A549 (cell line): Measurements from ENCODE around the gene UCKL1. TPM values are rescaled to one million over a fixed set of nuclear protein-coding genes. Genes with fewer than 3 reads are reported as not detected.

Experiments used
- ATAC-seq, 2 experiments: fragments of 200-7000 bp in 1 of 2; fragments of >200 bp in 1 of 2; cut with Nextera tagmentation in 1 of 2; cut with Tn5 transposase in 1 of 2; 3 replicates each; pipeline versions ENCODE4 v1.8.0 to v1.9.1; 2018 to 2020; ENCODE audit warnings: mild to moderate bottlenecking in 1 of 2, moderate library complexity in 1 of 2
- CTCF ChIA-PET: fragments of 300-600 bp; sonication (Branson Sonifier 250); formaldehyde crosslinking; extraction: SDS; loops from one replicate; lab custom pipeline; 2021; ENCODE audit warnings: antibody characterized with exemption, inconsistent platforms; lab: Yijun Ruan, JAX
- POLR2A ChIA-PET: fragments of 350-600 bp; formaldehyde crosslinking; extraction: SDS; loops from one replicate; lab custom pipeline; 2021; ENCODE audit warnings: antibody characterized with exemption, inconsistent platforms; lab: Yijun Ruan, JAX
- DNase-seq, 2 experiments: peaks; one replicate each; pipeline versions ENCODE4 v3.0.0 to v3.0.0-alpha.2; 2011 to 2016; ENCODE audit warnings: low read depth in 1 of 2, low spot score in 1 of 2
- FAIRE-seq: peaks from 2 replicates; lab custom pipeline; 2011; peaks lifted over from hg19 to GRCh38; lab: Jason Lieb, UNC
- H3K27ac ChIP-seq, 2 experiments: fragments of >200 bp; sonication (Bioruptor Twin); formaldehyde crosslinking; 3 replicates each; pipeline ENCODE4 v1.5.1; 2016 to 2017
- H3K4me1 ChIP-seq: fragments of >200 bp; sonication (Bioruptor Twin); formaldehyde crosslinking; 3 replicates; pipeline ENCODE4 v1.6.1; 2016
- H3K4me2 ChIP-seq: fragments of >200 bp; sonication (Bioruptor Twin); formaldehyde crosslinking; 3 replicates; pipeline ENCODE4 v1.6.1; 2016
- H3K4me3 ChIP-seq: fragments of >200 bp; sonication (Bioruptor Twin); formaldehyde crosslinking; 3 replicates; pipeline ENCODE4 v1.5.1; 2016
- H3K9me3 ChIP-seq: fragments of >200 bp; sonication (Bioruptor Twin); formaldehyde crosslinking; 3 replicates; pipeline ENCODE4 v1.6.1; 2016
- CBX8 ChIP-seq: fragments of 200-600 bp; sonication (generic); IDR thresholded peaks from 2 replicates; pipeline ENCODE4 v1.6.1; 2016
- EP300 ChIP-seq, 2 experiments: fragments of >200 bp; sonication (Bioruptor Twin); formaldehyde crosslinking; IDR thresholded peaks; 2 replicates in 1 of 2; 3 replicates in 1 of 2; pipeline ENCODE4 v1.6.1; 2016 to 2017
- FOSB ChIP-seq: fragments of 250-450 bp; sonication (Bioruptor Pico); IDR thresholded peaks from 2 replicates; pipeline ENCODE4 v1.5.0; 2020; ENCODE audit warnings: mild to moderate bottlenecking, moderate library complexity
- FOSL2 ChIP-seq, 2 experiments: fragments of 450-650 bp in 1 of 2; fragments of >200 bp in 1 of 2; sonication (Bioruptor Twin) in 1 of 2; formaldehyde crosslinking; IDR thresholded peaks; 2 replicates each; pipeline versions ENCODE4 v1.5.0 to v1.6.1; 2016 to 2020; ENCODE audit warnings: mild to moderate bottlenecking in 1 of 2, moderate library complexity in 1 of 2
- GATA3 ChIP-seq: IDR thresholded peaks from 2 replicates; pipeline ENCODE4 v1.6.1; 2012; ENCODE audit warnings: borderline replicate concordance
- HDAC2 ChIP-seq: fragments of 200-600 bp; sonication (generic); IDR thresholded peaks from 2 replicates; pipeline ENCODE4 v1.6.1; 2016
- HEYL ChIP-seq: fragments of 250-450 bp; sonication (Bioruptor Pico); IDR thresholded peaks from 2 replicates; pipeline ENCODE4 v1.8.0; 2021; ENCODE audit warnings: mild to moderate bottlenecking, moderate library complexity
- JUN ChIP-seq, 2 experiments: fragments of >200 bp; sonication (Bioruptor Twin); formaldehyde crosslinking; IDR thresholded peaks; 2 replicates in 1 of 2; 3 replicates in 1 of 2; pipeline ENCODE4 v1.6.1; 2016 to 2017
- JUNB ChIP-seq: fragments of >200 bp; sonication (Bioruptor Twin); formaldehyde crosslinking; IDR thresholded peaks from 2 replicates; pipeline ENCODE4 v1.6.1; 2016
- KDM1A ChIP-seq: fragments of 200-600 bp; sonication (generic); IDR thresholded peaks from 2 replicates; pipeline ENCODE4 v1.6.1; 2016; ENCODE audit warnings: low read depth, mild to moderate bottlenecking
- MAFK ChIP-seq: fragments of 450-650 bp; IDR thresholded peaks from 2 replicates; pipeline ENCODE4 v1.6.1; 2014; ENCODE audit not compliant: partially characterized antibody
- MAX ChIP-seq: IDR thresholded peaks from 2 replicates; pipeline ENCODE4 v1.6.1; 2012
- MAZ ChIP-seq: fragments of 150-350 bp; IDR thresholded peaks from 2 replicates; pipeline ENCODE4 v1.6.1; 2014; ENCODE audit warnings: antibody characterized with exemption, low read depth, low read length, borderline replicate concordance
- NR3C1 ChIP-seq: fragments of >200 bp; sonication (Bioruptor Twin); formaldehyde crosslinking; IDR thresholded peaks from 3 replicates; pipeline ENCODE4 v1.6.1; 2017
- PHF8 ChIP-seq: fragments of 200-600 bp; sonication (generic); IDR thresholded peaks from 2 replicates; pipeline ENCODE4 v1.6.1; 2016; ENCODE audit warnings: low read depth, mild to moderate bottlenecking, antibody characterized with exemption, moderate library complexity, borderline replicate concordance
- POLR2AphosphoS2 ChIP-seq: conservative IDR thresholded peaks from 2 replicates; pipeline ENCODE4 v1.6.1; 2012; ENCODE audit warnings: low read length, improper control_type of control experiment, inconsistent platforms
- RAD21 ChIP-seq, 2 experiments: fragments of >200 bp in 1 of 2; sonication (Bioruptor Twin) in 1 of 2; formaldehyde crosslinking in 1 of 2; IDR thresholded peaks in 1 of 2; conservative IDR thresholded peaks in 1 of 2; 2 replicates in 1 of 2; 3 replicates in 1 of 2; pipeline ENCODE4 v1.6.1; 2012 to 2018; ENCODE audit warnings: inconsistent platforms in 1 of 2
- RNF2 ChIP-seq: fragments of 200-600 bp; sonication (generic); IDR thresholded peaks from 2 replicates; pipeline ENCODE4 v1.6.1; 2016; ENCODE audit warnings: low read depth, mild to moderate bottlenecking, antibody characterized with exemption, moderate library complexity, borderline replicate concordance
- ZNF302 ChIP-seq: fragments of 250-450 bp; sonication (Bioruptor Pico); IDR thresholded peaks from 2 replicates; pipeline ENCODE4 v1.9.0; 2021; ENCODE audit warnings: inconsistent platforms, mild to moderate bottlenecking, moderate library complexity
- WGBS: methylation state at CpG from one replicate; pipeline ENCODE4 v1.1.6; 2017; ENCODE audit errors: missing lambda C conversion rate; 5-methylcytosine and 5-hydroxymethylcytosine counted together
- polyA plus RNA-seq, 4 experiments: library from polyadenylated mRNA; depleted of rRNA in 3 of 4; stranded (reverse); fragments of >200 nt; fragmentation: RNase III in 1 of 4; extraction: RNeasy Plus Mini Kit Qiagen cat#74134 plus additional on column Dnase treatment in 1 of 4; gene quantifications; 2 replicates in 3 of 4; 3 replicates in 1 of 4; pipeline ENCODE4 v1.2.3, GENCODE V29; 2011 to 2017
- TF ChIP-seq, protein P1 (sequence below): fragments of 250-450 bp; sonication (Bioruptor Pico); IDR thresholded peaks from 2 replicates; pipeline ENCODE4 v1.5.0; 2021; ENCODE audit warnings: mild to moderate bottlenecking, moderate library complexity, borderline replicate concordance
- TF ChIP-seq, protein P2 (sequence below): fragments of 250-450 bp; sonication (Bioruptor Pico); IDR thresholded peaks from 2 replicates; pipeline ENCODE4 v1.5.0; 2020; ENCODE audit warnings: low read depth, mild to moderate bottlenecking, moderate library complexity
- TF ChIP-seq, protein P3 (sequence below): fragments of >200 bp; sonication (Bioruptor Twin); formaldehyde crosslinking; IDR thresholded peaks from 3 replicates; pipeline ENCODE4 v1.6.1; 2016

UCKL1 gene
- polyA plus RNA-seq, 2 of the 4 experiments (the other 2 are of a cell fraction): 19.1 to 30.4 TPM

GRCh38 chr20:63967330-63968135, 11.3 kb upstream of the UCKL1 start:
- Histone ChIP-seq H3K4me3 (no peak overlapping the region), H3K4me1 (peaks cover 13% of the 10 kb centered on the region; the same call in 2 of the 3 replicates), H3K27ac (no peak overlapping the region), H3K4me2 (no peak overlapping the region), H3K9me3 (no peaks in the 10 kb centered on the region)
- POLR2A ChIA-PET: interaction anchor here (0.6 kb wide), 1 partner anchor 241 kb away, joined by 4 read pairs; no protein-coding TSS in a partner anchor
- TF ChIP-seq FOSL2 (IDR thresholded peaks at IDR 0.05) (no peak), FOSL2 (CRISPR knock-in tag; IDR thresholded peaks at IDR 0.05) (no peak), ZNF302 (CRISPR knock-in tag) (no peak), JUNB (no peak), HEYL (CRISPR knock-in tag) (no peak), RAD21 (conservative IDR thresholded peaks at IDR 0.05 in 1 of 2, IDR thresholded peaks at IDR 0.05 in 1 of 2) (no peak), RNF2 (no peak), MAX (no peak)
- WGBS: 79% methylated on average over 18 of the region's 28 CpGs
- DNase-seq (no peak), FAIRE-seq (no peak), ATAC-seq (no peak)
- CTCF ChIA-PET: interaction anchor here (0.6 to 2.4 kb wide), 4 partner anchors 12 to 176 kb away, joined by 3 to 10 read pairs (median 4); partner anchors contain the start of genes PRPF6 and UCKL1

DNA sequence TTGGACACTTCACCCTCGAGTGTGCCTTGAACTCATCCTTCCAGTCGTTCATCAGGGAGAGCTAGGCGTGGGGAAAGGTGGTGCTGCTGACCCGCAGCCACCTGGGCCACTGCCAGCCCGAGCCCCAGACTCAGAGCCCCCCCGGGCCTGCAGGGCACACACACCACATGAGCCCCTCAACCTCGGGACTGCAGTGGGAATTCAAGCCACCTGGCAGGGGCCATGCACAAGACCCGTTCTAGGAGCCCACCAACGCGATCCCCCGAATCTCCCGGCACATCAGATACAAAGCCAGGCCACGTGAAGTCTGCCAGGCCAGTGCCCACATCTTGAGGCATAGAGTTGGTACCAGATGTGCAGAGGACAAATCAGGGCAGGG, 10.7 kb upstream of the UCKL1 start:
- Histone ChIP-seq H3K27ac (no peak overlapping the region), H3K4me3 (no peak overlapping the region), H3K4me1 (peaks cover 13% of the 10 kb centered on the region; the same call in 2 of the 3 replicates), H3K4me2 (no peak overlapping the region), H3K9me3 (no peaks in the 10 kb centered on the region)
- ATAC-seq (no peak), DNase-seq (no peak), FAIRE-seq (no peak)
- POLR2A ChIA-PET: interaction anchor here (0.6 kb wide), 1 partner anchor 240 kb away, joined by 4 read pairs; no protein-coding TSS in a partner anchor
- TF ChIP-seq JUN (IDR thresholded peaks at IDR 0.05) (no peak), MAZ (no peak), HEYL (CRISPR knock-in tag) (no peak), PHF8 (no peak), CBX8 (no peak), HDAC2 (no peak), MAFK (no peak), EP300 (IDR thresholded peaks at IDR 0.05) (no peak), RAD21 (conservative IDR thresholded peaks at IDR 0.05 in 1 of 2, IDR thresholded peaks at IDR 0.05 in 1 of 2) (no peak), NR3C1 (no peak)
- TF ChIP-seq, protein P1, sequence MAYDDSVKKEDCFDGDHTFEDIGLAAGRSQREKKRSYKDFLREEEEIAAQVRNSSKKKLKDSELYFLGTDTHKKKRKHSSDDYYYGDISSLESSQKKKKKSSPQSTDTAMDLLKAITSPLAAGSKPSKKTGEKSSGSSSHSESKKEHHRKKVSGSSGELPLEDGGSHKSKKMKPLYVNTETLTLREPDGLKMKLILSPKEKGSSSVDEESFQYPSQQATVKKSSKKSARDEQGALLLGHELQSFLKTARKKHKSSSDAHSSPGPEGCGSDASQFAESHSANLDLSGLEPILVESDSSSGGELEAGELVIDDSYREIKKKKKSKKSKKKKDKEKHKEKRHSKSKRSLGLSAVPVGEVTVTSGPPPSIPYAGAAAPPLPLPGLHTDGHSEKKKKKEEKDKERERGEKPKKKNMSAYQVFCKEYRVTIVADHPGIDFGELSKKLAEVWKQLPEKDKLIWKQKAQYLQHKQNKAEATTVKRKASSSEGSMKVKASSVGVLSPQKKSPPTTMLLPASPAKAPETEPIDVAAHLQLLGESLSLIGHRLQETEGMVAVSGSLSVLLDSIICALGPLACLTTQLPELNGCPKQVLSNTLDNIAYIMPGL (CRISPR knock-in tag): no peak
- 92% methylated on average over 10 of the region's 13 CpGs for WGBS
- CTCF ChIA-PET: interaction anchor here (1.3 to 2.4 kb wide), 3 partner anchors 11 to 90 kb away, joined by 3 to 10 read pairs (median 4); partner anchors contain the start of genes PRPF6 and UCKL1

DNA sequence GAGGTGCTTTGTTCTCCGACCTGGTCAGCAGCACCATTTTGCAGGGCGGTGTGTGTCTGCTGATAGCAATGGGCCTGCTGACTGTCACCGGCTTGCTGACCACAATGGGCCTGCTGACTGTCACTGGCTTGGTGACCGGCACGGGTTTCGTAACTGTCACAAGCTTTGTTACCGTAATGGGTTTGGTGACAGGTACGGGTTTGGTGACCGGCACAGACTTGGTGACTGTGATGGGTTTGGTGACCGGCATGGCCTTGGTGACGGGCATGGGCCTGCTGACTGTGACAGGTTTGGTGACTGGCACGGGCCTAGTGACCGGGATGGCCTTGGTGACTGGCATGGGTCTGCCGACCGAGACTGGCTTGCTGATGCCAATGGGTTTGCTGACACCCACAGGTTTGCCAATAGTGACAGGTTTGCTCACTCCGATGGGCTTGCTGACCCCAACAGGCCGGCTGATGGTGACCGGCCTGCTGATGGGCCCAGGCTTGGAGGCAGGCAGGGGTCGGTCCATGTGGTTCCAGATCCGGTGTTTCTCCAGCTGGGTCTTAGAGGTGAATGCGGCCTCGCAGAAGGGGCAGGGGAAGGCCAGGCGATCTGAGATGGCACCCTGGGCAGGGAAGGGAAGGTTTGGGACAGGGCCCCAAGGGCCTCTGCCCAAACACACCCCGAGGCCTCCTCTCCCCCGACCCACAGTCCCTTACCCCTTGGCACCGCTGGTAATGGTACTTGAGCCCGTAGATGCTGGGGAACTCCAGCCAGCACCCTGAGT, 10.1 kb upstream of the UCKL1 start:
- no peak overlapping the region for H3K27ac ChIP-seq
- no peak overlapping the region for H3K4me2 ChIP-seq
- CTCF ChIA-PET: interaction anchor here (1.9 to 2.4 kb wide), 2 partner anchors 10 to 14 kb away, joined by 4 to 10 read pairs; partner anchors contain the start of genes PRPF6 and UCKL1
- no peak overlapping the region for H3K4me3 ChIP-seq
- no peaks in the 10 kb centered on the region for H3K9me3 ChIP-seq
- ATAC-seq (no peak), DNase-seq (no peak), FAIRE-seq (no peak)
- POLR2A ChIA-PET: interaction anchor here (0.6 kb wide), 1 partner anchor 240 kb away, joined by 4 read pairs; no protein-coding TSS in a partner anchor
- 95% methylated on average over 18 of the region's 27 CpGs for WGBS
- H3K4me1 ChIP-seq: peaks cover 13% of the 10 kb centered on the region; the same call in 2 of the 3 replicates
- TF ChIP-seq, protein P2, sequence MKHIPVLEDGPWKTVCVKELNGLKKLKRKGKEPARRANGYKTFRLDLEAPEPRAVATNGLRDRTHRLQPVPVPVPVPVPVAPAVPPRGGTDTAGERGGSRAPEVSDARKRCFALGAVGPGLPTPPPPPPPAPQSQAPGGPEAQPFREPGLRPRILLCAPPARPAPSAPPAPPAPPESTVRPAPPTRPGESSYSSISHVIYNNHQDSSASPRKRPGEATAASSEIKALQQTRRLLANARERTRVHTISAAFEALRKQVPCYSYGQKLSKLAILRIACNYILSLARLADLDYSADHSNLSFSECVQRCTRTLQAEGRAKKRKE (CRISPR knock-in tag): no peak
- TF ChIP-seq RNF2 (no peak), JUN (IDR thresholded peaks at IDR 0.05) (no peak), HDAC2 (no peak), KDM1A (no peak), FOSB (CRISPR knock-in tag) (no peak), MAX (no peak), MAFK (no peak), GATA3 (no peak), POLR2AphosphoS2 (no peak), RAD21 (conservative IDR thresholded peaks at IDR 0.05 in 1 of 2, IDR thresholded peaks at IDR 0.05 in 1 of 2) (no peak), HEYL (CRISPR knock-in tag) (no peak)
- TF ChIP-seq, protein P3, sequence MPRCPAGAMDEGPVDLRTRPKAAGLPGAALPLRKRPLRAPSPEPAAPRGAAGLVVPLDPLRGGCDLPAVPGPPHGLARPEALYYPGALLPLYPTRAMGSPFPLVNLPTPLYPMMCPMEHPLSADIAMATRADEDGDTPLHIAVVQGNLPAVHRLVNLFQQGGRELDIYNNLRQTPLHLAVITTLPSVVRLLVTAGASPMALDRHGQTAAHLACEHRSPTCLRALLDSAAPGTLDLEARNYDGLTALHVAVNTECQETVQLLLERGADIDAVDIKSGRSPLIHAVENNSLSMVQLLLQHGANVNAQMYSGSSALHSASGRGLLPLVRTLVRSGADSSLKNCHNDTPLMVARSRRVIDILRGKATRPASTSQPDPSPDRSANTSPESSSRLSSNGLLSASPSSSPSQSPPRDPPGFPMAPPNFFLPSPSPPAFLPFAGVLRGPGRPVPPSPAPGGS: no peak
